K562 (cell line): ENCODE measurements around the gene RFPL3. TPM values are rescaled to one million over a fixed set of nuclear protein-coding genes. Genes with fewer than 3 reads are reported as not detected.

Experiments
- CC2D1A ChIP-seq: fragments of 450-650 bp; IDR thresholded peaks from 2 replicates; pipeline ENCODE4 v1.6.1; 2017; ENCODE audit warnings: mild to moderate bottlenecking
- LCOR ChIP-seq: sonication (generic); formaldehyde crosslinking; IDR thresholded peaks from 2 replicates; pipeline ENCODE4 v1.8.0; 2022; ENCODE audit warnings: mild to moderate bottlenecking, missing genetic modification reagents
- MAFK ChIP-seq: IDR thresholded peaks from 2 replicates; pipeline ENCODE4 v1.6.1; 2011; ENCODE audit warnings: low read length, improper control_type of control experiment
- OTX1 ChIP-seq: fragments of 450-650 bp; formaldehyde crosslinking; IDR thresholded peaks from 2 replicates; pipeline ENCODE4 v1.4.0; 2022; ENCODE audit warnings: mild to moderate bottlenecking
- ZC3H4 ChIP-seq: sonication (generic); formaldehyde crosslinking; IDR thresholded peaks from 2 replicates; pipeline ENCODE4 v1.9.0; 2021; ENCODE audit warnings: missing genetic modification reagents, borderline replicate concordance
- ZNF224 ChIP-seq: sonication (generic); formaldehyde crosslinking; IDR thresholded peaks from 2 replicates; pipeline ENCODE4 v1.8.0; 2022; ENCODE audit warnings: mild to moderate bottlenecking, missing genetic modification reagents
- ZNF232 ChIP-seq: sonication (generic); formaldehyde crosslinking; IDR thresholded peaks from 2 replicates; pipeline ENCODE4 v1.8.0; 2022; ENCODE audit warnings: mild to moderate bottlenecking, missing genetic modification reagents
- ZNF354B ChIP-seq: fragments of 250-450 bp; sonication (Bioruptor Pico); IDR thresholded peaks from 2 replicates; pipeline ENCODE4 v1.4.0; 2020
- polyA plus RNA-seq, 8 experiments: library from polyadenylated mRNA; depleted of rRNA in 4 of 8; stranded (reverse) in 5 of 8; unstranded in 3 of 8; fragments of >200 nt; fragmentation: Nextera tagmentation in 2 of 8; fragmentation: Illumina TruSeq in 1 of 8; extraction: Ambion mirVana in 2 of 8; extraction: Trizol in 1 of 8; gene quantifications; 2 replicates each; pipeline versions ENCODE4 v1.2.1 to v1.2.3, GENCODE V29; 2011 to 2014; ENCODE audit warnings: inconsistent platforms in 1 of 8, missing spikeins in 1 of 8
- total RNA-seq, 7 experiments: library from RNA; depleted of rRNA in 6 of 7; stranded (reverse); fragments of >200 nt in 6 of 7; fragmentation: Illumina TruSeq in 2 of 7; extraction: Trizol in 2 of 7; gene quantifications; 2 replicates each; pipeline versions ENCODE4 v1.2.1 to v1.2.3, GENCODE V29; 2011 to 2021; ENCODE audit warnings: low replicate concordance in 1 of 7
- TF ChIP-seq, protein P1 (sequence below): fragments of 450-650 bp; formaldehyde crosslinking; IDR thresholded peaks from 2 replicates; pipeline ENCODE4 v1.4.0; 2020; ENCODE audit warnings: mild to moderate bottlenecking, moderate library complexity
- TF ChIP-seq, protein P2 (sequence below): sonication (generic); formaldehyde crosslinking; IDR thresholded peaks from 2 replicates; pipeline ENCODE4 v1.8.1; 2023; ENCODE audit warnings: mild to moderate bottlenecking, missing genetic modification reagents

RFPL3 gene
- total and polyA plus RNA-seq, 9 of the 15 experiments (the other 6 are each of a cell fraction or from before 2014, with no cell fraction given), result not detected

DNA sequence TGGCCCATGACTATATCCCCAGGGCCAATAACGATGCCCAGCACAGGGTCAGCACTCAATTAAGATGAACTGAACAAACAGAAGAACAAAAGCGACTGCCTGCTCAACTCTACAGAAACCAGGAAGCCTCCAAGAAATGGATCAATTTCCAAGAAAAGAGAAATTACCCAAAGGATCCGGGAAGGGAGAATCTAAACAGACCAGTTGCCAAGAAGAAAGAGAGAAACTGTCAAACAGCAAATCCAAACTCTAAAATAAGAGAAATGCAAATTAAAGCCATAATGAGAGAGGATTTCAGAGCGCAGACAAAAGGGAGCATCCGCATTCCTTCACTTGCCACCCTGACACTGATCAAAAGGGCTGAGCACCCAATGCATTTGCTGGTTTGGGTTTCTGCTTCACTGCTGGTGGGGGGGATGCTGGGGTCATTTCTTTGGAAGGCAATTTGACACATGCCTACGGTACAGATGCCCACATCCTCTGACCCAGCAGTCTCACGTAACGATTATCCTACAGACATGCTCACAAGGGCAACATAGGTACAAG lies 37.7 kb upstream of the RFPL3 start (continued):
- TF ChIP-seq, protein P1, sequence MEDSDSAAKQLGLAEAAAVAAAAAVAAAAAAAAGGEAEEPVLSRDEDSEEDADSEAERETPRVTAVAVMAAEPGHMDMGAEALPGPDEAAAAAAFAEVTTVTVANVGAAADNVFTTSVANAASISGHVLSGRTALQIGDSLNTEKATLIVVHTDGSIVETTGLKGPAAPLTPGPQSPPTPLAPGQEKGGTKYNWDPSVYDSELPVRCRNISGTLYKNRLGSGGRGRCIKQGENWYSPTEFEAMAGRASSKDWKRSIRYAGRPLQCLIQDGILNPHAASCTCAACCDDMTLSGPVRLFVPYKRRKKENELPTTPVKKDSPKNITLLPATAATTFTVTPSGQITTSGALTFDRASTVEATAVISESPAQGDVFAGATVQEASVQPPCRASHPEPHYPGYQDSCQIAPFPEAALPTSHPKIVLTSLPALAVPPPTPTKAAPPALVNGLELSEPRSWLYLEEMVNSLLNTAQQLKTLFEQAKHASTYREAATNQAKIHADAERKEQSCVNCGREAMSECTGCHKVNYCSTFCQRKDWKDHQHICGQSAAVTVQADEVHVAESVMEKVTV (CRISPR knock-in tag), result no peak
- TF ChIP-seq ZNF232 (CRISPR knock-in tag) (no peak), ZC3H4 (CRISPR knock-in tag) (no peak), ZNF224 (CRISPR knock-in tag) (no peak), OTX1 (CRISPR knock-in tag) (no peak), LCOR (no peak), ZNF354B (CRISPR knock-in tag) (no peak), CC2D1A (no peak), MAFK (no peak)
- TF ChIP-seq, protein P2, sequence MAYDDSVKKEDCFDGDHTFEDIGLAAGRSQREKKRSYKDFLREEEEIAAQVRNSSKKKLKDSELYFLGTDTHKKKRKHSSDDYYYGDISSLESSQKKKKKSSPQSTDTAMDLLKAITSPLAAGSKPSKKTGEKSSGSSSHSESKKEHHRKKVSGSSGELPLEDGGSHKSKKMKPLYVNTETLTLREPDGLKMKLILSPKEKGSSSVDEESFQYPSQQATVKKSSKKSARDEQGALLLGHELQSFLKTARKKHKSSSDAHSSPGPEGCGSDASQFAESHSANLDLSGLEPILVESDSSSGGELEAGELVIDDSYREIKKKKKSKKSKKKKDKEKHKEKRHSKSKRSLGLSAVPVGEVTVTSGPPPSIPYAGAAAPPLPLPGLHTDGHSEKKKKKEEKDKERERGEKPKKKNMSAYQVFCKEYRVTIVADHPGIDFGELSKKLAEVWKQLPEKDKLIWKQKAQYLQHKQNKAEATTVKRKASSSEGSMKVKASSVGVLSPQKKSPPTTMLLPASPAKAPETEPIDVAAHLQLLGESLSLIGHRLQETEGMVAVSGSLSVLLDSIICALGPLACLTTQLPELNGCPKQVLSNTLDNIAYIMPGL (CRISPR knock-in tag), result no peak
- TF ChIP-seq, all 486 proteins: peak for 0
